Endometrium (tissue), 2 donors: ENCODE data around the gene KDM5B.

Experiments
- FAIRE-seq: peaks from 2 replicates; lab custom pipeline; 2012; peaks lifted over from hg19 to GRCh38; lab: Jason Lieb, UNC
- donor health status: control.
- donor health status: control.

The KDM5B gene

GRCh38 chr1:202685641-202686040, 122.6 kb downstream of the KDM5B start:
- FAIRE-seq = no peak

DNA sequence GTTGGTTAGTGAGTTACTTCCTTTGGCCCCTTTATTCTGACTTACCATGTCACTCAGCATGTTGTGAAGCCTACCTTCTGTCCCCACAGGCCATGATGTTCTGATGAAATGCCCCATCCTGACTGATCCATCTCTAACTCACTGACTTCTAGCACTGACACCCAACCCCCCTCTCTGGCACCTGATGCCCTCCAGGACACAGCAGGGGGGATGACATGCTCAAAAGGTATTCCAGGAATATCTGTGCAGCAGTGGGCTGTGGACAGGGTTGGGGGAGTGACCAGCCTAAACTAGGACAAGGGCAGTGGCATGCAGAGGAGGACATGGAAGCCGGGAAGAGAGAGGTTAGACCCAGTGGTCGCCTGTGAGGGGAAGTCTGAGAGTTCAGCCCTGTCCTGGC, 123.5 kb downstream of the KDM5B start:
- no peak for FAIRE-seq

GRCh38 chr1:202683029-202683428, 125.2 kb downstream of the KDM5B start:
- FAIRE-seq = no peak

DNA sequence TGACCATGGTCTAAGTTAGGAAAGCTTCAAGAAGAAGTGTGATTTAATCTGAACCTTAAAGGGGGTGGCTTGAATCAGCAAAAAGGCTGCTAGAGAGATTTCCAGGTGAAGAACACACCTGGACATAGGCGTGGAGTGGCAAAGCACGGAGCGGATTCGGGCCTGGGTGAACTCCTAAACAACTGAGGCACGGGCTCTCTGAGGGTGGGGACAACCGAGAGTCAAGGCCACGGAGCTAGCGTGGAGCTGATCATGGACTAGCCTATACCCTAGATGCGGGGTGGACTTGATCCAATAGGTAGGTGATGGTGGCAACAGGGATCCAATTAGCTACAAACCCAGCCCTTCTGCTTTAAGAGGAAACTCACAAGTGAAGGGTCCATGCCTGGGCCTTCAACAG, 125.7 kb downstream of the KDM5B start:
- FAIRE-seq = no peak

GRCh38 chr1:202681736-202682420, 126.3 kb downstream of the KDM5B start:
- FAIRE-seq = no peak

- no peak for FAIRE-seq
Observed at GRCh38 chr1:202680586-202681352, 127.5 kb downstream of the KDM5B start.

DNA sequence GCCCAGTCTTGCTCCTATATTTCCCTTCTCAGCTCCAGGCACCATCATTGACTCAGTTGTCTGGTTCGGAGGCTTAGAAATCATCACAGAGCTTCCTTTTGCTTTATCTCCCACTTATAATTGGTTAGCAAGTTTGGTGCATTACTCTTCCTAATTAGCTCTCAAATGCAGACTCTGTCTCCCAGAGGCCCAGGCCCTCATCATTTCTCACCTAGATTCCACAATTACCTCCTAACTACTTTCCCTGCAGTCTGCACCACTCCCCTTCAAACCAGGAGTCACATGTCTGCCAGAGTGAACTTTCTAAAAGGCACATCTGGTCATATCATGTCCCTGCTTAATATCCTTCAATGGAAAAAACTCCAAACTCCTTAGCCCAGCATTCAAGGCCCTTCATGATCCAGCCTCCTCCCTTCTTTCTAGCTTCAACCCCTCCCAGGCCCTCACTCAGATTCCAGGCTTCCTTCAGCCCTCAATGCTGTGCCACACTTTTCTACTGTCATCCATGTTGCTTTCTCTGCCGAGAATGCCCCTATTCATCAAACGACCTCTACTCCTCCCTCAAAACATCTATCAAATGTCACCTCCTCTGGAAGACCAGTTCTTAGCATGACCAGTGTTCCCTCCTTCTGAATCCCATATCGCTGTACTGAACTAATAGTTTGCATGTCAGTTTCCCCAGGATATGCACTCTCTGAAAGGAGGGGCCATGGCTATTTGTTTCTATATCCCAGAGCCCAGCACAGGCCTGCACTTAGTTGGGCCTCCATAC, 128.6 kb downstream of the KDM5B start:
- FAIRE-seq = no peak

- FAIRE-seq = no peak
Observed at GRCh38 chr1:202677433-202677832, 130.8 kb downstream of the KDM5B start.
